A549 (cell line): ENCODE data around the gene KRTAP9-9.

ENCODE experiments used
- CHD2 ChIP-seq: fragments of 150-350 bp; IDR thresholded peaks from 2 replicates; pipeline ENCODE4 v1.6.1; 2014; ENCODE audit warnings: low read length; ENCODE audit not compliant: partially characterized antibody
- EP300 ChIP-seq, 2 experiments: fragments of >200 bp; sonication (Bioruptor Twin); formaldehyde crosslinking; IDR thresholded peaks; 2 replicates in 1 of 2; 3 replicates in 1 of 2; pipeline ENCODE4 v1.6.1; 2016 to 2017
- HMGXB4 ChIP-seq: fragments of 250-450 bp; sonication (Bioruptor Pico); IDR thresholded peaks from 2 replicates; pipeline ENCODE4 v1.5.0; 2021; ENCODE audit warnings: mild to moderate bottlenecking, moderate library complexity, borderline replicate concordance
- MYC ChIP-seq: IDR thresholded peaks from 2 replicates; pipeline ENCODE4 v1.6.1; 2012; ENCODE audit warnings: mild to moderate bottlenecking, inconsistent platforms, low read length, improper control_type of control experiment, borderline replicate concordance
- PBX3 ChIP-seq: IDR thresholded peaks from 2 replicates; pipeline ENCODE4 v1.6.1; 2012
- POLR2A ChIP-seq: IDR thresholded peaks from 2 replicates; pipeline ENCODE4 v1.6.1; 2012; ENCODE audit warnings: mild to moderate bottlenecking, low read length
- RCOR1 ChIP-seq: fragments of 150-350 bp; IDR thresholded peaks from 2 replicates; pipeline ENCODE4 v1.6.1; 2014; ENCODE audit warnings: antibody characterized with exemption, low read length, low read depth
- REST ChIP-seq: fragments of 200-600 bp; sonication (generic); IDR thresholded peaks from 2 replicates; pipeline ENCODE4 v1.6.1; 2016; ENCODE audit warnings: antibody characterized with exemption, mild to moderate bottlenecking, moderate library complexity
- RFX5 ChIP-seq: fragments of 450-650 bp; IDR thresholded peaks from 2 replicates; pipeline ENCODE4 v1.7.1; 2014; ENCODE audit warnings: antibody characterized with exemption, mild to moderate bottlenecking, moderate library complexity
- TF ChIP-seq, protein P1 (sequence below): fragments of >200 bp; sonication (Bioruptor Twin); formaldehyde crosslinking; IDR thresholded peaks from 3 replicates; pipeline ENCODE4 v1.5.1; 2016

DNA sequence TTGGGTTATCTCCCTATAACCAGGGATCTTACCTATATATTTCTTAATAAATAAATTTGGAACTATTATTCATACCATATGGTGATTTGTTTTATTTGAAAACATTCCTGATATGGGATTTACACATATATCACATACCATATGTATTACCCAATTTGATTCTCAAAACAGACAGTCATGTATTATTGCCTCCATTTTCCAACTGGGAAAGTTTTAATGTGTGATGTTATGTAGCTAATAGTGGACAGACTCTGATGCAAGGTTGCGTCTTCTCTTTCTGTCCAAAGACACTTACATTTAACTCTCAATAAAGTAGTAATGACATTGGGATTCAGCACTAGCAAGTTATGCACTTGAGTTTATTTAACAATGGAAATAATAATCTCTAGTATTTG lies 1.1 kb downstream of the KRTAP9-9 start:
- TF ChIP-seq PBX3: no peak
- TF ChIP-seq, protein P1, sequence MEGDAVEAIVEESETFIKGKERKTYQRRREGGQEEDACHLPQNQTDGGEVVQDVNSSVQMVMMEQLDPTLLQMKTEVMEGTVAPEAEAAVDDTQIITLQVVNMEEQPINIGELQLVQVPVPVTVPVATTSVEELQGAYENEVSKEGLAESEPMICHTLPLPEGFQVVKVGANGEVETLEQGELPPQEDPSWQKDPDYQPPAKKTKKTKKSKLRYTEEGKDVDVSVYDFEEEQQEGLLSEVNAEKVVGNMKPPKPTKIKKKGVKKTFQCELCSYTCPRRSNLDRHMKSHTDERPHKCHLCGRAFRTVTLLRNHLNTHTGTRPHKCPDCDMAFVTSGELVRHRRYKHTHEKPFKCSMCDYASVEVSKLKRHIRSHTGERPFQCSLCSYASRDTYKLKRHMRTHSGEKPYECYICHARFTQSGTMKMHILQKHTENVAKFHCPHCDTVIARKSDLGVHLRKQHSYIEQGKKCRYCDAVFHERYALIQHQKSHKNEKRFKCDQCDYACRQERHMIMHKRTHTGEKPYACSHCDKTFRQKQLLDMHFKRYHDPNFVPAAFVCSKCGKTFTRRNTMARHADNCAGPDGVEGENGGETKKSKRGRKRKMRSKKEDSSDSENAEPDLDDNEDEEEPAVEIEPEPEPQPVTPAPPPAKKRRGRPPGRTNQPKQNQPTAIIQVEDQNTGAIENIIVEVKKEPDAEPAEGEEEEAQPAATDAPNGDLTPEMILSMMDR: no peak
- no peak for TF ChIP-seq POLR2A
- TF ChIP-seq RCOR1: no peak
- TF ChIP-seq EP300 (IDR thresholded peaks at IDR 0.05): no peak
- TF ChIP-seq RFX5: no peak
- no peak for TF ChIP-seq CHD2
- TF ChIP-seq MYC: no peak
- TF ChIP-seq HMGXB4 (CRISPR knock-in tag): no peak
- no peak for TF ChIP-seq REST
